HG02763 (cell line): ENCODE data around the gene SERINC4.
A peak's percentile ranks its signal among the peaks of the same experiment; 100 is the strongest.

Experiments used
- ATAC-seq: cut with Tn5 transposase; IDR thresholded peaks from one replicate; pipeline ENCODE4 v1.9.1; 2021; ENCODE audit warnings: mild to moderate bottlenecking, moderate library complexity; ENCODE audit not compliant: unreplicated experiment

The SERINC4 gene

DNA sequence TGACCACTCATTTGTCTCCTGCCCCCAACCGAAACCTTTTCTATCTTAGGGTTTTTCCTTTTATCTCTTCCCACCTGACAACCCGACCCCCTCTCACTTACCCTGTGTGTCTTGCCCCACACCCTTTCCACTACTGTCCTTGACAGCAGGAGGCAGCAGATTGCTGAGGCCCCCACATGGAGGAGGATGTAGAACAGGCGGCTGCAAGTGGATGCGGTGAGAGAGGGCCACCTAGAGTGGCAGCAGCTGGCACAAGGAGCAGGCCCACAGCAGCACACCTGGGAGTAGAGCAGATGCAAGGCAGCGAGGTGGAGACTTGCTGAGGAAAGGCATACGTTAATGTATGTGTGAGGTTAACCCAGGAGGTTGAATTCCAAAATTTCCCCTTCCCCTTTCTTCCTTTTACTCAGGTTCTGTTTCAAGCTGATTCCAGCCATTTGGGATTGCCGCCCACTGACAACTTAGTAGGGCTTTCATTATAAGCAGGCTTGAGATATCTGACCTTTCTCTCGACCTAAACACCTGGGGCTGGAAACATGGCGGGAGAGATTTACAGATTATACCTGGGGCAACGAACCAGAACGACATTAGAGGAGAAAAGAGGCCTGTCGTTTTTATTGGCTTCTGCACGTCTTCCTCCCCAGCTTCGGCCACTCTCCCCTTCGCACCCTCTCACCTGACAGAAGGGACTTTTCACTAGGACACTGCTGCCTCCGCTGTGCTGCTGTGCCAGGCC, 643 bp downstream of the SERINC4 start:
- no peak for ATAC-seq

GRCh38 chr15:43796566-43796965, 3.5 kb downstream of the SERINC4 start:
- ATAC-seq = no peak

DNA sequence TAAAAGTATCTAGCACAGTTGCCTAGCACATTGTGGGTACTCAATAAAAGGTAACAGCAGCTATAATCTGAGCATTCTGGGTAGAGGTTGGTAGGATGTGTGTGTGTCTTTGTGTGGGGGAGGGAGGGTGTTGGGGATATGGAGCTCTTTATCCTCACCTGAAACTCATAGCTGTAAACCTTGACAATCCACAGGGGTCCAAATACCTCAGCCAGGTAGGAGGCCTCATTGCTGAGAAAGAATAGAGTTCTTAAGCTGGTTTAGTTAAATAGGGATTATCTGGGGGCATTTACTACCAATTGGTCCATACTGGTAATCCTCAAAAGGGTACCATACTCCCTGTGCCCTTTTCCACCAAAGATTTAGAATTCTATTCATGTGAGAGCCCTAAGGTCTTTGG, 4.0 kb downstream of the SERINC4 start:
- ATAC-seq = no peak

DNA sequence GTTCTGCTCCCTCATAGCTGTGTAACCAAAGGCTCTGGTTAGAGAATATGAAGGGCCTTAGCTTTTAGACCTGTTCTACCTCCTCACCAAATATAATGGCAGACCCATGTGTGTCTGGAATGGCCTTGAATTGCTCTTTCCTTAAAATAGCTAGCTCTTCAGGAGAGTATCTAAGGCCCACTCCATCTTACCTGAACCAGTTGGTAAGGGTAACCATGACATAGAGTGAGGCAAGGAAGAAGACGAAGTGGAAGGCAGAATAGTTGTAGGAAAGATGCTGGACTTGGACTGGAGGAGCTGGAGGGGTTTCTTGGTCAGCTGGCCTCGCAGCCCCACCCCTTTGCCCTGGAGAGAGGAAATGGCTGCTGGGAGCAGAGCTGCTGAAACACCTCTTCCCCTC, 4.8 kb downstream of the SERINC4 start:
- ATAC-seq = no peak

- no peak for ATAC-seq
Measured at GRCh38 chr15:43794269-43795037, 5.6 kb downstream of the SERINC4 start.

DNA sequence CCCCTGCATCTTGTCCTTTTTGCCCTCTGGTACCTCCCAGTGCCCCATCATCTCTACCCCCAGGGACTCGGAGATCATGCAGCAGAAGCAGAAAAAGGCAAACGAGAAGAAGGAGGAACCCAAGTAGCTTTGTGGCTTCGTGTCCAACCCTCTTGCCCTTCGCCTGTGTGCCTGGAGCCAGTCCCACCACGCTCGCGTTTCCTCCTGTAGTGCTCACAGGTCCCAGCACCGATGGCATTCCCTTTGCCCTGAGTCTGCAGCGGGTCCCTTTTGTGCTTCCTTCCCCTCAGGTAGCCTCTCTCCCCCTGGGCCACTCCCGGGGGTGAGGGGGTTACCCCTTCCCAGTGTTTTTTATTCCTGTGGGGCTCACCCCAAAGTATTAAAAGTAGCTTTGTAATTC, 6.4 kb downstream of the SERINC4 start:
- ATAC-seq = no peak

DNA sequence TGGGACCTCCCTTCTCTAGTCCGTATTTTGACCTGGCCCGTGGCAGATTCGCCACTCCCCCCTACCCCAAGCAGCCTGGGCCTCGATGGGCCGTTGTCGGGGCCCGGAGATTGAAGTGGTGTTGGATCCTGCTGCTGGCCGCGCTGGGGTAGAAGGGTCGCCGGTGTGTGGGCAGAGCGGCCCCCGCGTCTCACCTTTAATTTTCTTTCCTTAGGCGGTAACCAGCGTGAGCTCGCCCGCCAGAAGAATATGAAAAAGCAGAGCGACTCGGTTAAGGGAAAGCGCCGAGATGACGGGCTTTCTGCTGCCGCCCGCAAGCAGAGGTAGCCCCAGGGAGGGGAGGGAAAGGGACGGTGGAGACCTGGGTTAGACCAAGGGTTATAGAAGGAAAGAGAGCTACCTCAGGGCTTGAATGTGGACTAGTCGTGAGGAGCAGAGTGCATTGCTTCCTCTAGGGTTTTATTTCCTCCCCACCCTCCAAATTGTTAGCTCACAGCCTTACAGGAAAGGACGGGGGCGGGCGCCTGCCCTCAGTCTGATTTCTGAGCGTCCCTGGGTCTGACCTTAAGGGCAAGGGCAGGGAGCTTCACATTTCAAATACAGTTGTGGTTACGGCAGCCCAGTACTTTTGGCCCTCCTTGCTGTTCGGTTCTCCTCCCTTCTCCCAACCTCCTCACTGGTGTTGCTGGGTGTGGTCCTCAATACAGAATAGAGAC, 7.1 kb downstream of the SERINC4 start:
- no peak for ATAC-seq

GRCh38 chr15:43791993-43792760, 7.8 kb downstream of the SERINC4 start, which contains the start of gene SERF2:
SERF2 (plus strand) TSS chr15:43792320; CDS start chr15:43792377, 57 bp downstream.
- peak; percentile 92 for ATAC-seq

DNA sequence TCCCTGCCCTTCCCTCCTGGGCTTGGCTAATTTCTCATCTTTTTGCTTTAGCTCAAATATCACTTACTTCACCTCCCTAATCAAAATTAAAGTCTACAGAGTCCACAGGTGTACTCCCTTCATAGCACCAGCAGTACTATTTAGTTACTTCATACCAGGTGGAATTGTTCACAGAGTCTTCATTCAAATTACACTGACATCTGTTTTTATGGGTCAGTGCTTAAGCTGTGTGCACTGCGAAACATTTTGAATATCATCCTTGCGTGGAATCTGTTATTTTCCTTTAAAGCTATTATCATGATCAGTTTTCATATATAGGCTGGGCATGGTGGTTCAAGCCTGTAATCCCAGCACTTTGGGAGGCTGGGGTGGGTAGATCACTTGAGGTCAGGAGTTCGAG, 10.6 kb downstream of the SERINC4 start:
- ATAC-seq = no peak

- no peak for ATAC-seq
Measured at GRCh38 chr15:43779016-43779415, 21.0 kb downstream of the SERINC4 start.

DNA sequence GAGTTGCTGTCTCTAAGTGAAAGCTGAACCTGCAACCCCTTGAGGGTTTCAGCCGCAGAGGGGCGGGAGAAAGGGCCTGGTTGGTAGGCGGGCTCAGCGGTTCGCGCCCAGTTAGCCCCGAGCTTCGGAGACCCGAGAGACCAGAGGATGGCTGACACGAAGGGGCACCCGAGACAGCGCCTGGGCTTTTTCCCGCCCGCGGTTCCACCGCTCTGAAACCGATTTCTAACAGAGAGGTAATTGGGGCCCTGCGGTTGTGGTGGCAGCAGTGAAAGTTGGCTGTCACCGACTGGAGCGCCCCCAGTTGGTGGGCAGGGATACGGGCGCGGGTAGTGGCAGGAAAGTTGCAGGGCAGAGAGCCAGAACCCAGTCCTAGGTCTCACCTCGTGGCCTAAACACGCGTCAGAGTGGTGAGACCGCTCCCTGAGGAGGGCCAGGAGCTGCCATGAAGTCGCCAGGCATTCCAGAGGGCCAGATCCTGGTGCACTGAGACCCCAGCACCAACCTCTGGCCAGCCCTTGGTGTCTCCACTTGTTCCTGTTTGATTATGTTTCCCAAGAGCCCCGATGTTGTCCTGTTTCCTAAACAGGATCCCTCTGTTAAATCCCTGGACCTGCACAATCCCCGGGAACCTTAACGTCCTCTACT, 22.6 kb downstream of the SERINC4 start:
- ATAC-seq = peak; percentile 47

- ATAC-seq = peak; percentile 38
Measured at GRCh38 chr15:43776718-43777266, 23.2 kb downstream of the SERINC4 start, which contains the start of gene ELL3. ELL3 (minus strand) TSS chr15:43776966; CDS start chr15:43776901, 65 bp downstream.

DNA sequence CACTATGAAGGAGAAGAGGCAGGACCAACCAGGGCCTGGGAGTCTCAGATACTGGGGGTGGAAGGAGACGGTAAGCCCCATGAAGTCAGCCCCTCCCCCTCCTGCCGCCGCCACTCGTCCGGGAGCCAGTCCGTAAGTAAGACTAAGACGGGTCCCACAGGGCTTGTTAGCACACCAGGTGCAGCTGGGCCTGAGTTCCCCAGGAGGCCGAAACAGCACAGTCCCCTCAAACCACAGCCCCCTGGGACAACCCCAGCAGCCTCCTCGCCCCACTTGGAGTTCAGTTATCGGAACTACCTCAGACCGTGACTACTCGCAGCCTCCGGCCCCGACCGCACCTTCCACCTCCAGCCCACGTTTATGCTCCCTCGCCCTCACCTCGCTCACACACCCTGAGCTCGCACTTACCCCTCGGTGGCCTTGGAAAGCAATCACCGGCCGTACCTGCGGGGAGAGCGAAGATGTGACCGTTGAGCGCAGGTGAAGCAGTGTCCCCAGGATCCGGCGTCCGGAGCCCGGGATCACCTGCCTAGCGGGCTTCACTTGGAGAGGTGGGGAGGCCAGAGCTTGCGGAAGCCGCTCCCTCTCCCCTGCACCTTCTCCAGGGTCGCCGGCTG, 23.8 kb downstream of the SERINC4 start:
- ATAC-seq = peak; percentile 60

DNA sequence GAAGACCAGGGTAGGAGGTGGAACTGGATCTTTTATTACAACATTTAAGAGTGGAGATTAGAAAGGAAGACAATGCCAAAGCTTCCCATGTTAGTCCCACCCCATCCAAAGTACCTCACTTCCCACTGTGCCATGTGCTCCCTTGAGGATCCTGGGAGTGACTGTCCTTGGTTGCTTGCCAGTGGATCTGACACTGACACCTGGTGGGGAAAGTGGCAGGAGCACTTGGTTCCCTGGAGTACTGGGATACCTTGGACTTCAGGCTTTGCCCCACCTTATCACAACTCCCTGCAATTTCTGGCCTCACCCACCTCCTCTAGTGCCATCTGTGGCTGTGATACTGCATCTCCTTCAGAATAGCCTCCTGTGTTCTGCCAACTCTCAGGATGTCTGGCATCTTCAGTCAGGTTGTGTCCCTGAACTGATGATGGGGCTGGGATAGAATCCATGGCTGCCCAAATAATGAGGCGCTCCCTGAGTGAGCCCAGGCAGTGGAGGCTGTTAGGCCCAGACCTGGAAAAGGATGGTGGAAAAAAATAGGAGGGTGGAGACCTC, 24.5 kb downstream of the SERINC4 start:
- no peak for ATAC-seq

- no peak for ATAC-seq
Measured at GRCh38 chr15:43774062-43774461, 26.0 kb downstream of the SERINC4 start.

GRCh38 chr15:43772624-43773023, 27.4 kb downstream of the SERINC4 start:
- ATAC-seq = no peak

DNA sequence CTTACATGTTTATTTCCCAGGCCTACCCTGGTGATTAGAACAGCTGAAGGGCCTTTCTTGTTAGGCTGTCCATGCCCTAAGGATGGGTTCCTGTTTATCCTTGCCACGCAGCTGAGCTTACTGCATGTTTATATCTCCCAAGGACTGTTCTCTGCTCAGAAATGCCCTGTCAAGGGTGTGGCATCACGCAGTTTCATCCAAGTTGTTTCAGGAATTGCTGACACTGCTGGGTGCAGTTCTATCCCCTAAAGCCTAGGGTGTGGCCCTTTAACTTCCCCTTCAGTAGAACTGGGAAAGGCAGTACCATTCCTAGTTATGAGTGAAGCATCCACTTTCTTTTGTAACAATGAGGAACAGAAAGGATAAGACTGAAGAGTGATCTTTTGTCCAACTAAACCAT, 28.2 kb downstream of the SERINC4 start:
- no peak for ATAC-seq

- no peak for ATAC-seq
Measured at GRCh38 chr15:43769584-43770228, 30.3 kb downstream of the SERINC4 start.
